NOMO-1 treated with dmso at 0.1 percent for 144 hours (cell line): Measurements from ENCODE around the gene MCRIP1.
A peak's percentile ranks its signal among the peaks of the same experiment; 100 is the strongest.

Experiments
- DNase-seq: peaks from one replicate; lab custom pipeline; 2025; ENCODE audit not compliant: unreplicated experiment; lab: John Stamatoyannopoulos, UW

MCRIP1 gene, protein sequence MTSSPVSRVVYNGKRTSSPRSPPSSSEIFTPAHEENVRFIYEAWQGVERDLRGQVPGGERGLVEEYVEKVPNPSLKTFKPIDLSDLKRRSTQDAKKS

DNA sequence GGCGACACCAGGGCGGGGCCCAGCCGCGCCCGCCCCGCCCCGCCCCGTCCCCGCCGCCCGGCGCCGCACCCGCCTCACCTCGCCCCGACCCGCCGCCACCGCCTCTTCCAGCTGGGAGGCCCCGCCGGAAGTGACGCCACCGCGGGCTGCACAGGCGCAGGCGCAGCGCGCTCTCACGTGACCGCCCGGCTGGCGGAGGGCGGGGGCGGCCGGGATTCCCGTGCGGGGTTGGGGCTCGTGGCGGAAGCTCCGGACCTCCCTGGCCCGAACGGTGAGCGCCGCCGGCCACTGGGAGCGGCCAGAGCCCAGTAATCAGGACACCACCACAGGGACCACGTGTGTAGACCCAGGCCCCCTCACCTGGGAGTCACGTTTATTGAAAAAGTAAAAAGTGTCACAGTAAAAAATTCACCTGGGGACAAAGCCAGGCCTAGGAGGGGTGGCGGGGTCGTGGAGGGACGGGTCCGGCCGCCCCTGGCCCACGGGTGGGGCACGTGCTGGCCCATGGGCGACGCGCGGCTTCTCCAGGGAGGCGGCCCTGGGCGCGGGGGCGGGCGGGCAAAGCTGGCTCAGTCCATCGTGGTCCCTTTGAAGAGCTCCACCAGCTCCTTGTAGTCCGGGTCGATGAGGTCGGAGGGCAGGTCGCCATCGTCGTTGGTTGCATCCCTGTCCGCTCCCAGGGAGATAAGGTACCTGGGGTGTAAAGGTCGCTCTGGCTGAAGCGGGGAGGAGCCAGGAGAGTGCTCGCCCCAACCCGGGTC, at the start of gene MCRIP1:
TSS of gene MCRIP1 (minus strand) at position 132 of the 761 bp plus-strand sequence. CDS start 8,785 bp downstream, outside the sequence.
- peak; percentile 87 for DNase-seq

- DNase-seq, result no peak
These were observed 46.0 kb upstream of the MCRIP1 start for GRCh38 chr17:81879121-81879520.

- DNase-seq, result no peak
These were observed 45.2 kb upstream of the MCRIP1 start for GRCh38 chr17:81878294-81878693.

GRCh38 chr17:81877569-81877968, 44.5 kb upstream of the MCRIP1 start:
- DNase-seq, result no peak

GRCh38 chr17:81871387-81872230, 38.5 kb upstream of the MCRIP1 start:
- DNase-seq, result peak; percentile 78

GRCh38 chr17:81870981-81871386, 37.9 kb upstream of the MCRIP1 start, which contains the start of gene ARHGDIA:
Gene ARHGDIA (minus strand): TSS chr17:81871337. CDS start chr17:81869930, 1,407 bp downstream.
- no peak for DNase-seq

DNA sequence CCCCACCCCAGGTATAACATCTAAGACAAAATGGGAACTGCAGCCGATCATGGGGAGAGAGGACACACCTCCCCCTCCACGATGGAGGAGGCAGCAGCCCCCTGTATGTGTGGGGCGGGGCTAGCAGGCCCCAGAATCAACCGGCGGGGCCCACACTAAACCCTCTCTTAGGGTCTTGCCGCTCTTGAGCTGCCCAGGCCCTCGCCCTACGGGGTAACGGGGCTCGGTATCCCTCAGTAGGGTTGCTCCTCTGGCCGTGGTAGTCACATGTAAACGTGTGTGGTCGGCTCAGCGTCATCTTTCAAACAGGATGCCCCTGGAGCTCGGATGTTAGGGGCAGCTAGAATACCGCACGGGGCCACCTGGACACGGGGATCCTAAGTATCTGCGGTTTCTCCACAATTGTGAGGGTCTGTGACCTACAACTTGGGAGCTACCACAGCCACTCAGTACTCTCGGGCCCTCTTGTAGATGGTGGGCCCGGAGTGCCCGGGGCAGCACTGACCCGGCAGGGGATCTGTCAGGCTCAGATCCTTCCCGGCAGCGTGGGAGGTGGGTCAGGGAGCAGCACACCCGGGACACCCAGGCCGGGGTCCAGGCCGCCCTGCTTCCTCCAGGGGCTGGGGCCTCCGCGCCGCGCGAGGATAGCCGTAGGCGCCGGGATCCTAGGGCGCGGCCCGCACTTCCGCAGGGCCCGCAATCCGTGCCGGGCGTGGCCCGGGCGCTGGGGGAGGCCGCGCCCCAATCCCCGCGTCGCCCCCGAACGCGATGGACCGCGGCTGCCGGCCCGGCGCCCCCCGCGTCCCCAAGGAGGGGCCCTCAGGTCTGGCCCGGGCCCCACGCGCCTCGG, 37.3 kb upstream of the MCRIP1 start:
- DNase-seq, result no peak

DNA sequence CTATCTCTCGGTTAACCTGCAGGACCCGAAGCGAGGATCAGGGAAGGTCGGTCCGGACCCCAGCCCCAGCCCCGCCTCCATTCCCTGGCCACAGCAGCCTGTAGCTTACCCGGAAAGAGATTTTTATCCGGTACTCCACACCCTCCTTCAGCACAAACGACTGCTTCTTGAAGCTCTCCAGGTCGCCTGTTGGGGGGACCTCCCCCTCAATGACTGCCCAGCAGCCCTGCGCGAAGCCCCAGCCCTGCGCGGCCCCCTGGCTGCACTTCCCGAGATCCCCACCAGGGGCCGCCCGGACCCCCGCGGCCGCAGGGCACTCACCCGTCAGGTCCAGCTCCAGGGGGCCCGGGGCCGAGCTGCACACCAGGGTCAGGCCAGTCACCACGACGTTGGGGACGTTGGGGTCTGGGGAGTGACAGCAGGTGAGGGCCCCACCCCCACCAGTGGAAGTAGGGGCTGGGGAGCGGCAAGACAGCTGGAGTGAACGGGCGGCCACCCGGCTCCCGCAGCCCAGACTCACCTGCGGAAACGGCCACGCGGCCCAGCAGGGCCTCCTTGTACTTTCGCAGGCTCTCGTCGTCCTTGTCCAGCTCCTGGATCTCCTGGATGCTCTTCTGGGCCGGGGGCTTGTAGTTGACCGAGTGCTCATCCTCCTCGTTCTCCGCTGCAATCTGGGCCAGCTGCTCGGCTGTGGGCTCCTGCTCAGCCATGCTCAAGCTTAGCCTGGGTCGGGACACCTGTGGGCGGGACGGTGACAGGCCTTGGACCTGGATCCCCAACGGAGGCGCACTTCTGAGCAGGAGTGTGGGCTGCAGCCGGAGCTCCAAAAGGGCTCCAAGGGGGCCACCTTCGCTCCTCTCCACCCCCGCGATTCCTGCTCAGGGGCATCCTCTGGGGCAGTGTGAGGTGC, 36.4 kb upstream of the MCRIP1 start:
- DNase-seq, result no peak

GRCh38 chr17:81868674-81869220, 35.7 kb upstream of the MCRIP1 start:
- no peak for DNase-seq

DNA sequence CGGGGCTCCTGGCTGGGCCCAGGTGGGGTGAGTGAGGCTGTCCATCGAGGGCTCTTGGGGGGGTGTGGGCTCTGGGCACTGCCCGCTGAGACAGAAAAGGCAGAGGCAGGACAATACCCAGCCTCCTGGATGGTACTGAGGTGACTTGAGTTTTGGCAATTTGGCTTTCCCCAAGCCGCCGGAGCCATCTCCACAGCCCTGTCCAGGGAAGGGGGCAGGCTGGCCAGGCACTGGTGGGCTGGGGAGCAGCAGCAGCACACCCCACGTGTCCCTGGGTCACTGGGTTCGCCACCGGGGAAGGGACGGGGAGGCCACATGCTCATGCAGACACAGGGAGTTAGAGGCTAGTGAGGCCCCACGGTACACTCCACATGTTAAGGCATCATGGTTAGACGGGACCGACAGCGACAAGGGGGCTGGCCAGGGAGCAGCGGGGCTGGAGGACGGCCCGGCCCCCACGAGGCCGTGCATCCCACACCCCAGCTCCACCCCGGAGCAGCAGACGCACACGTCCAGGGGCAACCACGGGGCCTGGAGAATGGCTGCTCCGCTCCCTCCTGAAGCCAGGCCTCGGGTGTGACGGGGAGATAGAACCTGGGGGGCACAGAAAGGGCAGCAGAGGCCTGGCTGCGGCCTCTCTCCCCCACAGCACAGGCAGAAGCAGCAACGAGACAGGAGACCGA, 35.0 kb upstream of the MCRIP1 start:
- no peak for DNase-seq

DNA sequence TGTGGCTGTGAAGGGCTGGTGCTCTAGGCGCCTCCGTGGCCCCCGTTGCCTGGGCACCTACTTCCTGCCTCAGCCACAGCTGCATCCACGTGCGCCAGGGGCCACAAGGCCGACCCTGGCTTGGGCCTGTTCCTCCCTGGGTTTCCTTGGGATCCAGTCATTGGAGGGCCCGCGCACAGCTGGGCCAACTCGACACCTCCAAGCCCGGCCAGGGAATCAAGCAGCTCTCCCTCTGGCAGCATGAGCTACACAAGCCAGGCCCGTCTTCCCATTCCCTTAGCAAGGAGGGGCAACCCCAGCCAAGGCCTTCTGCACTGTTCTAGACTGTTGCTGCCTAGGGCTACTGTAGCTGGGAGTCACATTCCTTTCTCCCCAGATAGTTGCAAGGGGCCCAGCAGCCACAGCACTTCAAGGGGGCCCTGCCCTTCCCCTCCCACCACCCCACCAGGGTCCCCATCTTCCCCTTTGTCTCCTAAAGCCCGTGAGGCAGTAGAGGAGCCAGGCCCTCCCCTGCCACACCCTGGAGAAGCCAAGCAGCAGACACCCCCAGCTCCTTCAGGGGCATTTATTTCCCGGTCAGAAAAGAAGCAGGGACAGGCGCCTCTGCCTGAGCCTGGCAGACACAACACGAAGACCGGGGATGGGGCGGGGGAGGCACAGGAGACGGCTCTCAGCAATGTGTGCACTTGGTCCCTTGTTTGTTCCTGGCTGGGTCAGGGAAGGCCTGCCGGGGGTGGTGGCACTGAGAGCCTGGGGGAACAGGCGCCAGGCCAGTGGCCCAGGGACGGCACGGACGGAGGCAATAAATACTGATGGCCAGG, 34.3 kb upstream of the MCRIP1 start:
- no peak for DNase-seq

DNA sequence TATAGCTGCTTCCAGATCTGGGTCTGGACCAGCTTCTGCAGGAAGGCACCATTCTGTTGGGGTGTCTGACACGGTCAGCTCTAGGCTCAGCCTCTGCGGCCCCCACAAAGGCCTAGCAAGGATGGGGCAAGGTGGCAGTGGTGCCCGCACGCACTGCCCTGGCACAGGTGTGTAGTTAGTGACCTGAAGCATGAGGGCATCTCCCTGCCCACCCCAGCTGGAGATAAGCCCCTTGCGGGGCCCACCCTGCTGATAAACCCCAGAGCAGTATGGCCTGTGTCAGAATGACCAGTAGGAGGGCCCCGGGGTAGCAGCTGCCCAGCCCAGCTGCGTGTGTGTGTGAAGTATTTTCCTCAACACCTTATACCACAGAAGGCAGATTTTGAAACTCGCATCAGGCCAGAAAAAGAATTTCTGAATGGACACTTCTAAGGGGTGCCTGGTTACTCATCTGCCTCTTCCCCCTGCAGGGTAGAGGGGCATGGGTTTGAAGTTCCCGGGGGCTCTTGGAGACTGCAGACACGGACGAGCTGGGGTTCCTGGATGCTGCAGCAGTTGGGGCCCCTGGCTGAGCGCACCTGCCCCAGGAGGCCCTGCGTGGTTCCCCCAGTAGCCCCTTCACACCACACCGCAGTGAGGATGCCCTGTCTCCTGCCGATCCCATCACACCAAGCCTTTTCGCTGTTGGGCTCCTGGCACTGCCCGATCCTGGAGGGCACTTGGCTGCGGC, 33.5 kb upstream of the MCRIP1 start:
- no peak for DNase-seq

DNA sequence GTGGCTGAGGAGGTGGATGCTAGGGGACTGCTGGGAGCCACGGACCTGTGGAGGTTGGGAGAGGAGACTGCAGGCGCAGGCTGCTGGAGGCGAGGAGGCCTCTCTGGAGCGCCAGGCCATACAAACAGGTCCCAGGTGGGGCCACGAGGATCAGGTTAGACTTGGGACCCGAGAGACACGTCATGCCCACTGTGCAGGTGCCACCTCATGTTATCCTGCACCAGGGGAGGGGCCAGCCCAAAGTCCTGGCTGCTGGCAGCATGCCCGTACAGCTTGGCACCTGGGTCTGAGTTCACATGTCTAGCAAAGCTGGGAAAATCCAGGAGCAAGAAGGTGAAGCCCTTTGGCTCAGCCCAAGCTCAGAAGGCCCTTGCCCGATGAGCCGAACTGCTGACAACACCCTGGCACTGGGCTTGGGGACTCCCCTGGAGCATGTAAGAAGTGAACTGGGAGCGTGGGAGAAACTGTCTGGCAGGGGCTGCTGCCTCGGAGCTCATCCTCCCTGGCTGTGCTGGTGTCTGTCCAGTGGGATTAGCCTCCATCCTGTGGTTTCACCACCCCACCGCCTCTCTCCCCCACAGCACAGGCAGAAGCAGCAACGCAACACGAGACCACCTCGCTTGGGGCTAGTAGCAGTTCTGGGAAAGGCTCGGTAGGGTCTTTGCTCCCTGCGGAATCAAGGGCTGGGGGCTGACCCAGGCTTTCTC, 32.8 kb upstream of the MCRIP1 start:
- DNase-seq, result no peak

DNA sequence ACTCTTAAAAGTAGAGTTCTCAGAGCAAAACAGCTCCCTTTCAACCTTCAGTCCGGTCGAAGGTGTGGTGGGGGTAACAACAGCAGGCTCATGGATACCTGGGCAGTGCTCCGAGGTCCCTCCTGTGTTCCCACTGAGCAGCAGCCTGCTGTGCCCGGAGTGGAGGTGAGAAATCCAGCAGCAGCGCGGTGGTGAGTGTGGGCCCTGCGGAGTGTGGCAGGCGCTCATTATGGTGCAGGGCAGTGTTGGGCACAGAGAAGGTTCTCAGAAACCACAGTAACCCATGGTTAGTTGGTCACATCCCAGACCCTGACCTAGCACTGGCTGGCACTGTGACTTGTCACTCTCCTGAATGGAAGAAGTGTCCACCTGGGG, 32.3 kb upstream of the MCRIP1 start:
- DNase-seq, result no peak

GRCh38 chr17:81863833-81864768, 31.0 kb upstream of the MCRIP1 start:
- no peak for DNase-seq

DNA sequence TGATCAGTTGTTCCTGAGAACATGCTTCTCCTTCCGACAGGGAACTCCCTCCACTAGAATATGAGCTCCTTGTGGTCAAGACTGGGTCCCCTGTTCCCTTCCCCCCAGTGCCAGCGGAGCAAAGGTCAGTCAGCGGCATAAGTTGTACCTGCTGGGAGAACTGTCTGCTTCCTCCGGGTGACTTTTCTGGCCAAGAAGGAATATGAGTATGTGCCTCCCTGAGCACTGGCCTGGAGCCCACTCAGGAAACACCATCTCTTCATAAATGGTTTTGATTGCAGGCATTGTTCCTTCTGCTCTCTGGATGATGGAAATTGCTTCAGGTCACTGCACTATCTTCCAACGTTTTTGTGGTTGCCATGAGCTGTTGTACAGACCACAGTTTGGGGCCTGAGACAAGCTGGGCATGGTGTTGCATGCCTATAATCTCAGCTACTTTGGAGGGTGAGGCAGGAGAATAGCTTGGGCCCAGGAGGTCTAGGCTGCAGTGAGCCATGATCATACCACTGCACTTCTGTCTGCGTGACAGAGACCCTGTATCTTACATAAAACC, 30.1 kb upstream of the MCRIP1 start:
- DNase-seq, result no peak
